HG02571 (cell line): ENCODE data around the gene MRPS6.

Source experiments
- ATAC-seq: cut with Tn5 transposase; IDR thresholded peaks from one replicate; pipeline ENCODE4 v1.9.1; 2021; ENCODE audit warnings: mild to moderate bottlenecking, moderate library complexity; ENCODE audit not compliant: unreplicated experiment

MRPS6 gene

GRCh38 chr21:34130716-34130985 is 57.3 kb downstream of the MRPS6 start:
- no peak for ATAC-seq

GRCh38 chr21:34131586-34131985 is 58.2 kb downstream of the MRPS6 start:
- no peak for ATAC-seq

GRCh38 chr21:34132202-34132601 is 58.8 kb downstream of the MRPS6 start:
- ATAC-seq = no peak

GRCh38 chr21:34132926-34133325 is 59.5 kb downstream of the MRPS6 start:
- ATAC-seq = no peak

GRCh38 chr21:34133392-34133791 is 60.0 kb downstream of the MRPS6 start:
- no peak for ATAC-seq

GRCh38 chr21:34133802-34134201 is 60.4 kb downstream of the MRPS6 start:
- ATAC-seq = no peak

- no peak for ATAC-seq
Observed at GRCh38 chr21:34135330-34135729, 62.0 kb downstream of the MRPS6 start.

- ATAC-seq = no peak
Observed at GRCh38 chr21:34141373-34141772, 68.0 kb downstream of the MRPS6 start.

GRCh38 chr21:34143685-34144182 is 70.4 kb downstream of the MRPS6 start:
- no peak for ATAC-seq

- no peak for ATAC-seq
Observed at GRCh38 chr21:34144224-34144623, 70.8 kb downstream of the MRPS6 start.

GRCh38 chr21:34147792-34148418 is 74.5 kb downstream of the MRPS6 start:
- no peak for ATAC-seq

- no peak for ATAC-seq
Observed at GRCh38 chr21:34148419-34148804, 75.0 kb downstream of the MRPS6 start.

GRCh38 chr21:34148826-34149558 is 75.6 kb downstream of the MRPS6 start:
- no peak for ATAC-seq

- ATAC-seq = no peak
Observed at GRCh38 chr21:34152500-34152899, 79.1 kb downstream of the MRPS6 start.

- ATAC-seq = no peak
Observed at GRCh38 chr21:34154878-34155277, 81.5 kb downstream of the MRPS6 start.

GRCh38 chr21:34156957-34157356 is 83.6 kb downstream of the MRPS6 start:
- no peak for ATAC-seq

- no peak for ATAC-seq
Observed at GRCh38 chr21:34157521-34157920, 84.1 kb downstream of the MRPS6 start.

- no peak for ATAC-seq
Observed at GRCh38 chr21:34158866-34159835, 85.8 kb downstream of the MRPS6 start.

- ATAC-seq = no peak
Observed at GRCh38 chr21:34166468-34166867, 93.1 kb downstream of the MRPS6 start.

- no peak for ATAC-seq
Observed at GRCh38 chr21:34170886-34171285, 97.5 kb downstream of the MRPS6 start.

GRCh38 chr21:34174470-34174869 is 101.1 kb downstream of the MRPS6 start:
- no peak for ATAC-seq

GRCh38 chr21:34176448-34176847 is 103.1 kb downstream of the MRPS6 start:
- ATAC-seq = no peak
